H9 (cell line): ENCODE results near the gene COX11. TPM values are rescaled to one million over a fixed set of nuclear protein-coding genes. Genes with fewer than 3 reads are reported as not detected.

ENCODE experiments used
- DNase-seq: peaks from one replicate; pipeline ENCODE4 v3.0.0-alpha.2; 2017
- H2AFZ ChIP-seq: one replicate; pipeline ENCODE4 v1.6.1; 2013; ENCODE audit warnings: mild to moderate bottlenecking, low read length, control low read depth, moderate library complexity
- H2AK5ac ChIP-seq: 2 replicates; pipeline ENCODE4 v1.6.1; 2013; ENCODE audit warnings: low read length, control low read depth, mixed read lengths; ENCODE audit not compliant: insufficient read length
- H2BK120ac ChIP-seq: one replicate; pipeline ENCODE4 v1.6.1; 2013; ENCODE audit warnings: low read depth, mild to moderate bottlenecking, low read length, control low read depth, inconsistent platforms; ENCODE audit not compliant: poor library complexity, severe bottlenecking
- H2BK12ac ChIP-seq: 2 replicates; pipeline ENCODE4 v1.6.1; 2013; ENCODE audit warnings: low read length, control low read depth, mixed read lengths, low read depth; ENCODE audit not compliant: insufficient read length
- H2BK15ac ChIP-seq: 2 replicates; pipeline ENCODE4 v1.6.1; 2013; ENCODE audit warnings: low read depth, low read length, control low read depth
- H2BK20ac ChIP-seq: one replicate; pipeline ENCODE4 v1.6.1; 2013; ENCODE audit warnings: low read depth, mild to moderate bottlenecking, low read length, control low read depth, inconsistent platforms; ENCODE audit not compliant: poor library complexity, severe bottlenecking
- H2BK5ac ChIP-seq: 2 replicates; pipeline ENCODE4 v1.6.1; 2013; ENCODE audit warnings: low read length, control low read depth, mixed read lengths; ENCODE audit not compliant: insufficient read length
- H3K14ac ChIP-seq: 2 replicates; pipeline ENCODE4 v1.6.1; 2013; ENCODE audit warnings: low read length, control low read depth; ENCODE audit not compliant: insufficient read depth
- H3K18ac ChIP-seq: 2 replicates; pipeline ENCODE4 v1.6.1; 2013; ENCODE audit warnings: low read depth, mild to moderate bottlenecking, mixed read lengths, low read length, control low read depth; ENCODE audit not compliant: insufficient read length
- H3K23ac ChIP-seq: 2 replicates; pipeline ENCODE4 v1.6.1; 2013; ENCODE audit warnings: low read length, control low read depth, mixed read lengths, low read depth; ENCODE audit not compliant: insufficient read length
- H3K23me2 ChIP-seq: 2 replicates; pipeline ENCODE4 v1.6.1; 2013; ENCODE audit warnings: low read depth, mild to moderate bottlenecking, mixed read lengths, low read length, control low read depth; ENCODE audit not compliant: insufficient read length, poor library complexity, severe bottlenecking
- H3K27ac ChIP-seq: 2 replicates; pipeline ENCODE4 v1.5.1; 2013; ENCODE audit warnings: low read length, control low read depth, mixed read lengths, low read depth; ENCODE audit not compliant: insufficient read length
- H3K27me3 ChIP-seq: 2 replicates; pipeline ENCODE4 v1.6.1; 2013; ENCODE audit warnings: low read length, control low read depth, inconsistent platforms; ENCODE audit not compliant: insufficient read depth
- H3K4ac ChIP-seq: 2 replicates; pipeline ENCODE4 v1.6.1; 2013; ENCODE audit warnings: low read depth, mild to moderate bottlenecking, control low read depth, inconsistent platforms, low read length, moderate library complexity
- H3K4me1 ChIP-seq: 2 replicates; pipeline ENCODE4 v1.6.1; 2013; ENCODE audit warnings: low read length, control low read depth, inconsistent platforms; ENCODE audit not compliant: insufficient read depth
- H3K4me2 ChIP-seq: 2 replicates; pipeline ENCODE4 v1.6.1; 2013; ENCODE audit warnings: low read length, control low read depth, mixed read lengths; ENCODE audit not compliant: insufficient read length, insufficient read depth
- H3K56ac ChIP-seq: 2 replicates; pipeline ENCODE4 v1.6.1; 2013; ENCODE audit warnings: low read depth, mild to moderate bottlenecking, mixed read lengths, low read length, control low read depth; ENCODE audit not compliant: insufficient read length
- H3K79me1 ChIP-seq: 2 replicates; pipeline ENCODE4 v1.6.1; 2013; ENCODE audit warnings: low read depth, mild to moderate bottlenecking, moderate library complexity, low read length, control low read depth, inconsistent platforms; ENCODE audit not compliant: insufficient read depth, poor library complexity, severe bottlenecking
- H3K79me2 ChIP-seq: 2 replicates; pipeline ENCODE4 v1.6.1; 2013; ENCODE audit warnings: low read length, control low read depth, inconsistent platforms; ENCODE audit not compliant: insufficient read depth
- H3K9ac ChIP-seq: 2 replicates; pipeline ENCODE4 v1.6.1; 2013; ENCODE audit warnings: low read length, control low read depth, mixed read lengths; ENCODE audit not compliant: insufficient read length; ENCODE audit errors: extremely low read depth
- H3K9me3 ChIP-seq: one replicate; pipeline ENCODE4 v1.6.1; 2013; ENCODE audit warnings: low read depth, low read length, inconsistent platforms; ENCODE audit not compliant: control insufficient read depth
- H3T11ph ChIP-seq: one replicate; pipeline ENCODE4 v1.6.1; 2013; ENCODE audit warnings: mild to moderate bottlenecking, low read length, control low read depth, inconsistent platforms
- H4K20me1 ChIP-seq: one replicate; pipeline ENCODE4 v1.6.1; 2013; ENCODE audit not compliant: control insufficient read depth, insufficient read length, insufficient read depth
- H4K5ac ChIP-seq: 2 replicates; pipeline ENCODE4 v1.6.1; 2013; ENCODE audit warnings: low read depth, mild to moderate bottlenecking, mixed read lengths, low read length, control low read depth; ENCODE audit not compliant: insufficient read length
- H4K8ac ChIP-seq: replicated peaks from 2 replicates; pipeline ENCODE4 v1.6.1; 2013; ENCODE audit warnings: low read length, control low read depth, mixed read lengths, low read depth; ENCODE audit not compliant: insufficient read length
- H4K91ac ChIP-seq: 2 replicates; pipeline ENCODE4 v1.6.1; 2013; ENCODE audit warnings: low read depth, mild to moderate bottlenecking, moderate library complexity, mixed read lengths, low read length, control low read depth; ENCODE audit not compliant: insufficient read length
- H3K27ac Mint-ChIP-seq, 3 experiments: 2 replicates in 2 of 3; 3 replicates in 1 of 3; pipeline ENCODE4 v1.8.0; 2020 to 2021; ENCODE audit warnings: mixed read lengths in 3 of 3, mild to moderate bottlenecking in 1 of 3, moderate library complexity in 1 of 3
- H3K27me3 Mint-ChIP-seq: 2 replicates; pipeline ENCODE4 v1.8.0; 2021; ENCODE audit warnings: low read depth, mild to moderate bottlenecking, moderate library complexity, mixed read lengths
- H3K36me3 Mint-ChIP-seq, 3 experiments: 2 replicates in 2 of 3; 3 replicates in 1 of 3; pipeline ENCODE4 v1.8.0; 2020 to 2021; ENCODE audit warnings: low read depth in 3 of 3, mixed read lengths in 3 of 3; ENCODE audit not compliant: insufficient read depth in 1 of 3
- H3K4me1 Mint-ChIP-seq, 2 experiments: 2 replicates each; pipeline ENCODE4 v1.8.0; 2020; ENCODE audit warnings: mixed read lengths in 2 of 2
- H3K4me3 Mint-ChIP-seq, 2 experiments: 2 replicates in 1 of 2; 3 replicates in 1 of 2; pipeline ENCODE4 v1.8.0; 2020 to 2021; ENCODE audit warnings: mild to moderate bottlenecking in 2 of 2, mixed read lengths in 2 of 2, moderate library complexity in 1 of 2
- H3K9me3 Mint-ChIP-seq, 2 experiments: 2 replicates in 1 of 2; 3 replicates in 1 of 2; pipeline ENCODE4 v1.8.0; 2020; ENCODE audit warnings: mild to moderate bottlenecking in 2 of 2, mixed read lengths in 2 of 2, moderate library complexity in 1 of 2
- CTCF ChIP-seq: fragments of 200-600 bp; sonication (generic); conservative IDR thresholded peaks from 3 replicates; pipeline ENCODE4 v1.8.0; 2021; ENCODE audit warnings: antibody characterized with exemption, mild to moderate bottlenecking
- WGBS: extraction: QIAGEN DNeasy Blood & Tissue Kit; methylation state at CpG from one replicate; pipeline ENCODE4 v1.1.7; 2013; ENCODE audit warnings: missing lambda C conversion rate, low lambda C conversion rate, mixed read lengths; ENCODE audit not compliant: insufficient read length; ENCODE audit errors: extremely low coverage; 5-methylcytosine and 5-hydroxymethylcytosine counted together
- total RNA-seq: library from RNA; stranded (reverse); gene quantifications from 2 replicates; pipeline ENCODE4 v1.2.1, GENCODE V29; 2021

The COX11 gene
- total RNA-seq, 1 experiment from 2014 or later: 76.1 TPM

GRCh38 chr17:54985476-54985875 lies 17.0 kb upstream of the COX11 start:
- Histone ChIP-seq H2AFZ (no peak overlapping the region), H3K9me3 (peaks cover 2% of the 10 kb centered on the region), H2BK5ac (no peak overlapping the region), H3K79me1 (no peaks in the 10 kb centered on the region), H3K23ac (no peak overlapping the region), H4K5ac (no peak overlapping the region), H3K27ac (no peak overlapping the region), H3K14ac (no peak overlapping the region), H2BK120ac (no peak overlapping the region), H3K4me1 (no peaks in the 10 kb centered on the region), H3K4me2 (no peak overlapping the region), H3K79me2 (no peaks in the 10 kb centered on the region), H4K8ac (no peak overlapping the region), H4K20me1 (no peaks in the 10 kb centered on the region), H2BK15ac (no peak overlapping the region), H3K9ac (no peak overlapping the region), H2AK5ac (no peak overlapping the region), H4K91ac (no peak overlapping the region), H3K4ac (no peak overlapping the region), H2BK20ac (no peak overlapping the region), H3K27me3 (no peaks in the 10 kb centered on the region), H3K56ac (no peak overlapping the region), H3K23me2 (no peaks in the 10 kb centered on the region), H3T11ph (no peak overlapping the region), H3K18ac (no peak overlapping the region), H2BK12ac (no peak overlapping the region)
- no CpG with 5 or more reads among the region's 1 CpG for WGBS
- peaks cover 5 to 6% of the 10 kb centered on the region in 2 experiments; a peak in 3 of 5 replicates for H3K9me3 Mint-ChIP-seq
- no peaks in the 10 kb centered on the region for H3K27me3 Mint-ChIP-seq
- TF ChIP-seq CTCF: no peak
- no peak overlapping the region for H3K27ac Mint-ChIP-seq
- no peaks in the 10 kb centered on the region for H3K4me1 Mint-ChIP-seq
- H3K36me3 Mint-ChIP-seq: peaks cover 0 to 9% (median 6%) of the 10 kb centered on the region in 3 experiments; a peak in 5 of 7 replicates
- no peak for DNase-seq
- H3K4me3 Mint-ChIP-seq: no peak overlapping the region
